GM21447 (cell line): ENCODE results near the gene HOXD11.

Experiments
- ATAC-seq: cut with Tn5 transposase; IDR thresholded peaks from one replicate; pipeline ENCODE4 v1.9.1; 2021; ENCODE audit not compliant: unreplicated experiment

Gene HOXD11

DNA sequence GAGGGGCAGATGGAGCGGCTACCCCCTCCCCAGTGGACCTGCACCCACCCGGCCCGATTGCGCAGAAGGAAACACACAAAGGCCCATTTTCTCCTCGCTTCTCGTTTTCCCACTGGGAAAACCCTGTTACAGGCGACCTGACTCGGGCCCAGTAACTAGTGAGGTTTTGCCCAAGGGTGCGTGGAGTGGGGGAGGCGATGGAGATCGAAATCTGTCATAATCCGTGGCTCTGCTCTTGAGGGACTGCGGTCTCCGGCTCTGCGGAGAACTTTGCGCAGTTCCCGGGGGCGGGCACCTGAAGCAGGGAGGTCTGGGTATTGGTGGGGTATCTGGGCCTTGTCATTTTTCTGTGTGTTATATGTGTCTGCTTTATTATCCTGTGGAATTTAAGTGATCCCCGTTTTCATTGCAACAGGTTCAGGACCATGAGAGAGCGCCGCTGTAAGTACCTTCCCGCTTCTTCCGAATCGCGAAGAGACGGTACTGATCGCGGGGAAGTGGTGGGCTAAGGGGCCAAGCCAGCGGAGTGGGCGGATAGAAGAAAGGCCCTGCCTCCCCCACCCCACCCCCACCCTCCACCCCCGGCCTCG, 40.2 kb downstream of the HOXD11 start:
- ATAC-seq = no peak

GRCh38 chr2:176147800-176148496, 40.9 kb downstream of the HOXD11 start:
- ATAC-seq = no peak

- ATAC-seq = no peak
Observed at GRCh38 chr2:176148751-176149421, 41.8 kb downstream of the HOXD11 start.

GRCh38 chr2:176149481-176149938, 42.4 kb downstream of the HOXD11 start:
- no peak for ATAC-seq

GRCh38 chr2:176149939-176150583, 43.0 kb downstream of the HOXD11 start:
- no peak for ATAC-seq

- no peak for ATAC-seq
Observed at GRCh38 chr2:176150584-176151441, 43.7 kb downstream of the HOXD11 start.

GRCh38 chr2:176151442-176152287, 44.6 kb downstream of the HOXD11 start, which contains the start of gene HOXD4:
HOXD4 (plus strand) TSS chr2:176151550; CDS start chr2:176151634, 84 bp downstream.
- no peak for ATAC-seq

GRCh38 chr2:176152350-176153181, 45.5 kb downstream of the HOXD11 start:
- no peak for ATAC-seq

DNA sequence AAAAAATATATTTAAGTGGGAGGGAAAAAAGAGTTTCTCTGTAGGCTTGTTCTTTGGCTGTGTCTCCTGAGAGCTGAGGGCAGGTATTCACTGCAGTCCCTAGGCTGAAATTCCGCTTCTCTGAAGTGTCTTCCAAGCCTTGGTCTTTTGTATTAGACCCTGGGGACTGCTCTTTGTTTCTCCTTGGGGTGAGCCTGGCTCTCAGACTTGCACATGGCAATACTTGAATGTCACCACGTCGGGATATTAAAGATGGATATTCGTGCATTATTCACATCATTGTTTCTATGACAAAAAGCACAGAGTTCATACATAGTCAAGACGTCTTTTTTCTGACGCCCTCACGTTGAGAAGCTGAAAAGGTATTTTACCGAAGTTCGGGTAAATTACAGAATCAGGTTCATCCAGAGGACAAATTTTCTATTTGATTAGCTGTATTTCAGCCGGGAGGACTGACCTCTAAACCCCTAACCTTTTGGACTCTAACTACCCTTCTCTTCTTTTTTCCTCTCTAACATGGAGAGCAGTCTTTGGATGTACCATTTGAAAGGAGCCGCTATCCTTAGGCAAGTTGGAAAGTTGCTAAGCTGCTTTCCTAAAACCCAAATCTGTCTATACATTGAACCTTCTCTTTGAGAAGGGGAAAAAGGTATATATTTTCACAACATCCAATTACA, 47.6 kb downstream of the HOXD11 start:
- no peak for ATAC-seq

- ATAC-seq = no peak
Observed at GRCh38 chr2:176155356-176156044, 48.4 kb downstream of the HOXD11 start.

- no peak for ATAC-seq
Observed at GRCh38 chr2:176156301-176156806, 49.3 kb downstream of the HOXD11 start.

DNA sequence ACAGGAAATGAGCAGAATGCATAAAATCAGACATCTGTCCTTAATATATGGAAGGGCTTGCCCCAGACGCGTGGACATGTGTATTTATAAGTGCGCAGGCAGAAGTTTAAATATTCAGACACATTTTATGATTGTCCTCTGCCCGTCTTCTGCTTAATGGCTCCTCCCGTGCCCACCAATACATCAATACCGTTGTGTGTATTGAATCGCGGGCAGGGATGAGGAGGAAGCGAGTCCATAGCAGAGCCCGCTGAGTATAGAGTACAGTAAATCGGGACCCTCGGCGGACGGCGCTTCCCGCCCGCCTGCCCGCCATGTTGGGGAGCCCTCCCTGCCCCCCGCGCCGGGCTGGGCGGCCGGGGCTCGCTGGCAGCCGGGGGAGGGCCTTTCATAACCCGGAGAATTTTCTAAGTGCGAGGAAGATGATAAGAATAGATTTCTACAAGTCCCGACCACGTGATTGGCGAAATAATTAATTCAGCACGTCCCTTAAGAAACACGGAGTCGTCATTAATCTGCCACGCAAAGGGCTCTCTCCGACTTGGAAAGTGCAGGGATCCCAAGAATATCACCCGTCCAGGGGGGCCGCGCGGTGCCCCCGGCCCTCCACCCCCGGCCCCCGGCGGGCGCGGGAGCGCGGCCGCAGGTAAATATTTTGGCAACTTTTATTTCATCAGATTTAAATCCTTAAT, 49.9 kb downstream of the HOXD11 start, which contains the start of gene HOXD3:
HOXD3 (plus strand) TSS at position 501 of the 692 bp plus-strand sequence. CDS start 11,808 bp downstream, outside the sequence.
- no peak for ATAC-seq

- ATAC-seq = no peak
Observed at GRCh38 chr2:176157499-176158185, 50.6 kb downstream of the HOXD11 start.

DNA sequence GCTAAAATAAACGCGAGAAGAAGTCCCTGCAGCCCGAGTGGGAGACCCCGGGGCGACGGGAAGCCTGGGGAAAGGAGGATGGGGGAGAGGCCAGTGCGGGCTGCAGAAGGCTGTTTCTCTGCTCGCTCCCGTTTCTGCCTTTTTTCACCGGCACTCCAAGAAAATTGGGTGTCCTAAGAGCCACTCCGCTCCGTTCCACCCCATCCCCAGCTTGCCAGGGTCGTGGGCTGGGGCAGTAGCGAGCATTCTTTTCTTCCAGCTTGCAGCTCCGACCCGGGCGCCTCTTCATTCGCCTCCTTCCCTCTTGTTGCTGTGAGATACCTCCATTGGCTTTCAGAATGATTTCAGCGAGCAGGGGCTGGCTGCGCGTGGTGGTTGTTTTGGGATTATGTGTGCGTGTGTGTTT, 51.1 kb downstream of the HOXD11 start:
- ATAC-seq = no peak

DNA sequence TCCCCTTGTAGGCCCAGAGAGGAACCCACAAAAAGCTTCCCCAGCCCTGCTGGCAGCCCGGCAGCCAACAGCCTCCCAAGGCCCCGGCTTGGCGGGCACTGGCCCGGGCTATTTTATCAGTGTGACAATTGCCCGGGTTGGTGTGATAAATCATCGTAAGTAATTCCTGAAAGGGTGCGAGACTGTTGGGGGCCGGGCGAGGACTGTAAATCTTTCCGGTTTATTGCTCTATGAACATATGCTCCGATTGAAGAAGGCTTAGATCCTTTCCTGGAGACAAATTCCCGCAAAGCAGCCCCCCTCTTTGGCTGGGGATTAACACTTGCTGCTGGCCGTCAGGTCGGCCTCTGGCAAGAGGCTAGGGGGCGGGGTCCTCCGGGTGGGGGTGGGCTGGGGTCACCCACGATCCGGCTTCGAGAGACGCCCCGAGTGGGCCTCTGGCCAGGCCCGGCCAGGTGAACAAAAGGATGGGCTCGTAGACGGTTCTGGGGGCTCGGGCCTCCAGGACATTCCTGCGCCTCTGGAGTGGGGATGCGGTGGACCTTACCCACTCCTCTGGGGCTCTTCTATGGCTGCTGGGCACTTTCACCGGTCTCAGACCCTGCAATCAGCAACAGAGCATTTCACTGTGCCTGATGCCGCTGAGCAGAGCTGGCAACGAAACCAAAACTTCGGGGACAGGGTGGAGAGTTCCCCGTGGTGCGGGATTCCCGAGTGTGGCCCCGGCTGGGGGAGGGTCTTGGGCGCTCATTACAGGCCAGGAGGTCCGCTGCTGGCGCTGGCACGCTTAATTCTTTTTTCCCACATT, 52.0 kb downstream of the HOXD11 start:
- ATAC-seq = no peak
